Adrenal gland (tissue), 5 donors: ENCODE data around the gene GGN.

Source experiments
- CTCF ChIP-seq, 6 experiments: fragments of 450-650 bp in 4 of 6; fragments of 200-600 bp in 2 of 6; sonication (generic) in 1 of 6; IDR thresholded peaks; 1 replicate in 5 of 6; 2 replicates in 1 of 6; pipeline versions ENCODE4 v1.5.1 to v1.8.0; 2016 to 2021; ENCODE audit warnings: antibody characterized with exemption in 6 of 6, mild to moderate bottlenecking in 2 of 6, moderate library complexity in 1 of 6
- POLR2A ChIP-seq, 2 donors: fragments of 450-650 bp; IDR thresholded peaks; one replicate each; pipeline ENCODE4 v1.6.1; 2017; ENCODE audit warnings: antibody characterized with exemption in 2 of 2, mild to moderate bottlenecking in 2 of 2, moderate library complexity in 1 of 2
- donor health status: DM: no; HTN: no; CAD: no.

GRCh38 chr19:38429811-38430156 is 42.0 kb upstream of the GGN start:
- TF ChIP-seq CTCF (IDR thresholded peaks at IDR 0.05) (no peak), POLR2A (IDR thresholded peaks at IDR 0.05) (no peak)
